ENCODE results near the gene GTF3C2. TPM values are rescaled to one million over a fixed set of nuclear protein-coding genes. Genes with fewer than 3 reads are reported as not detected.

Gene GTF3C2
- total RNA-seq, 1 donor from 2014 or later, result 61.3 TPM

- no peak for DNase-seq (ENCODE audit: low read depth)
- no peaks in the 10 kb centered on the region for H3K9me3 ChIP-seq (ENCODE audit: insufficient read depth, low read depth, low read length)
- no peak overlapping the region for H3K4me3 Mint-ChIP-seq (ENCODE audit: unreplicated experiment)
- H3K27ac ChIP-seq (ENCODE audit: low read depth, low read length), result no peak overlapping the region
- H3K79me2 ChIP-seq (ENCODE audit: insufficient read depth, low read length), result peaks cover 99% of the 10 kb centered on the region
- no peak overlapping the region for H3K4me2 ChIP-seq (ENCODE audit: low read length)
- H4K20me1 ChIP-seq (ENCODE audit: insufficient read depth, low read length), result peaks cover 69% of the 10 kb centered on the region
- H2AFZ ChIP-seq (ENCODE audit: low read depth, low read length), result no peak overlapping the region
- H3K36me3 Mint-ChIP-seq (ENCODE audit: low read depth, unreplicated experiment), result no peaks in the 10 kb centered on the region
- no peak overlapping the region for H3K9ac ChIP-seq (ENCODE audit: low read length)
- TF ChIP-seq CTCF (IDR thresholded peaks at IDR 0.05; ENCODE audit: insufficient read depth, low read depth, low read length) (no peak), EZH2 (IDR thresholded peaks at IDR 0.05; ENCODE audit: insufficient read depth, low read length) (no peak)
- peaks cover 5% of the 10 kb centered on the region for H3K36me3 ChIP-seq (ENCODE audit: insufficient read depth, low read length)
- peaks cover 5% of the 10 kb centered on the region for H3K4me1 Mint-ChIP-seq (ENCODE audit: low read depth, unreplicated experiment)
- no peak overlapping the region for H3K4me3 ChIP-seq (ENCODE audit: insufficient read depth, low read depth, low read length)
- no peaks in the 10 kb centered on the region for H3K9me3 Mint-ChIP-seq (ENCODE audit: unreplicated experiment)
- no peaks in the 10 kb centered on the region for H3K27me3 Mint-ChIP-seq (ENCODE audit: low read depth, unreplicated experiment)
- no peak overlapping the region for H3K27ac Mint-ChIP-seq (ENCODE audit: unreplicated experiment)
- no peak for FAIRE-seq
- H3K4me1 ChIP-seq (ENCODE audit: insufficient read depth, low read length), result no peaks in the 10 kb centered on the region
- H3K27me3 ChIP-seq (ENCODE audit: insufficient read depth, low read length), result no peaks in the 10 kb centered on the region
These were observed 42.4 kb upstream of the GTF3C2 start for GRCh38 chr2:27398962-27399361.

- Histone ChIP-seq H3K79me2 (ENCODE audit: insufficient read depth, low read length) (peaks cover 96% of the 10 kb centered on the region), H3K9ac (ENCODE audit: low read length) (no peak overlapping the region), H2AFZ (ENCODE audit: low read depth, low read length) (no peak overlapping the region), H3K27me3 (ENCODE audit: insufficient read depth, low read length) (no peaks in the 10 kb centered on the region), H3K36me3 (ENCODE audit: insufficient read depth, low read length) (no peaks in the 10 kb centered on the region), H3K27ac (ENCODE audit: low read depth, low read length) (no peak overlapping the region), H4K20me1 (ENCODE audit: insufficient read depth, low read length) (peaks cover 51% of the 10 kb centered on the region), H3K9me3 (ENCODE audit: insufficient read depth, low read depth, low read length) (no peaks in the 10 kb centered on the region), H3K4me2 (ENCODE audit: low read length) (no peak overlapping the region), H3K4me3 (ENCODE audit: insufficient read depth, low read depth, low read length) (no peak overlapping the region), H3K4me1 (ENCODE audit: insufficient read depth, low read length) (no peaks in the 10 kb centered on the region)
- Mint-ChIP-seq H3K27me3 (ENCODE audit: low read depth, unreplicated experiment) (no peaks in the 10 kb centered on the region), H3K27ac (ENCODE audit: unreplicated experiment) (no peak overlapping the region), H3K4me3 (ENCODE audit: unreplicated experiment) (no peak overlapping the region), H3K36me3 (ENCODE audit: low read depth, unreplicated experiment) (peaks cover 12% of the 10 kb centered on the region), H3K9me3 (ENCODE audit: unreplicated experiment) (no peaks in the 10 kb centered on the region), H3K4me1 (ENCODE audit: low read depth, unreplicated experiment) (no peaks in the 10 kb centered on the region)
- FAIRE-seq (no peak), DNase-seq (ENCODE audit: low read depth) (no peak)
- TF ChIP-seq EZH2 (IDR thresholded peaks at IDR 0.05; ENCODE audit: insufficient read depth, low read length), result no peak
- TF ChIP-seq CTCF (IDR thresholded peaks at IDR 0.05; ENCODE audit: insufficient read depth, low read depth, low read length), result no peak
These were observed 36.7 kb upstream of the GTF3C2 start for GRCh38 chr2:27393225-27393624.

GRCh38 chr2:27390822-27391679, 34.5 kb upstream of the GTF3C2 start:
- Mint-ChIP-seq H3K27ac (ENCODE audit: unreplicated experiment) (no peak overlapping the region), H3K4me1 (ENCODE audit: low read depth, unreplicated experiment) (no peaks in the 10 kb centered on the region), H3K4me3 (ENCODE audit: unreplicated experiment) (no peak overlapping the region), H3K9me3 (ENCODE audit: unreplicated experiment) (no peaks in the 10 kb centered on the region), H3K27me3 (ENCODE audit: low read depth, unreplicated experiment) (no peaks in the 10 kb centered on the region), H3K36me3 (ENCODE audit: low read depth, unreplicated experiment) (peaks cover 12% of the 10 kb centered on the region)
- no peak overlapping the region for H3K4me3 ChIP-seq (ENCODE audit: insufficient read depth, low read depth, low read length)
- H3K27ac ChIP-seq (ENCODE audit: low read depth, low read length), result no peak overlapping the region
- H3K9ac ChIP-seq (ENCODE audit: low read length), result no peak overlapping the region
- H3K27me3 ChIP-seq (ENCODE audit: insufficient read depth, low read length), result no peaks in the 10 kb centered on the region
- no peaks in the 10 kb centered on the region for H3K4me1 ChIP-seq (ENCODE audit: insufficient read depth, low read length)
- no peaks in the 10 kb centered on the region for H3K9me3 ChIP-seq (ENCODE audit: insufficient read depth, low read depth, low read length)
- no peak overlapping the region for H3K4me2 ChIP-seq (ENCODE audit: low read length)
- DNase-seq (ENCODE audit: low read depth) (no peak), FAIRE-seq (no peak)
- H3K79me2 ChIP-seq (ENCODE audit: insufficient read depth, low read length), result peaks cover 86% of the 10 kb centered on the region
- TF ChIP-seq CTCF (IDR thresholded peaks at IDR 0.05; ENCODE audit: insufficient read depth, low read depth, low read length), result no peak
- TF ChIP-seq EZH2 (IDR thresholded peaks at IDR 0.05; ENCODE audit: insufficient read depth, low read length), result no peak
- H4K20me1 ChIP-seq (ENCODE audit: insufficient read depth, low read length), result peaks cover 37% of the 10 kb centered on the region
- peaks cover 5% of the 10 kb centered on the region for H3K36me3 ChIP-seq (ENCODE audit: insufficient read depth, low read length)
- no peak overlapping the region for H2AFZ ChIP-seq (ENCODE audit: low read depth, low read length)
